GM19438 (cell line): ENCODE data around the gene CACFD1.

Experiments
- ATAC-seq: cut with Tn5 transposase; IDR thresholded peaks from one replicate; pipeline ENCODE4 v1.9.1; 2021; ENCODE audit warnings: low read depth; ENCODE audit not compliant: unreplicated experiment

CACFD1 gene

DNA sequence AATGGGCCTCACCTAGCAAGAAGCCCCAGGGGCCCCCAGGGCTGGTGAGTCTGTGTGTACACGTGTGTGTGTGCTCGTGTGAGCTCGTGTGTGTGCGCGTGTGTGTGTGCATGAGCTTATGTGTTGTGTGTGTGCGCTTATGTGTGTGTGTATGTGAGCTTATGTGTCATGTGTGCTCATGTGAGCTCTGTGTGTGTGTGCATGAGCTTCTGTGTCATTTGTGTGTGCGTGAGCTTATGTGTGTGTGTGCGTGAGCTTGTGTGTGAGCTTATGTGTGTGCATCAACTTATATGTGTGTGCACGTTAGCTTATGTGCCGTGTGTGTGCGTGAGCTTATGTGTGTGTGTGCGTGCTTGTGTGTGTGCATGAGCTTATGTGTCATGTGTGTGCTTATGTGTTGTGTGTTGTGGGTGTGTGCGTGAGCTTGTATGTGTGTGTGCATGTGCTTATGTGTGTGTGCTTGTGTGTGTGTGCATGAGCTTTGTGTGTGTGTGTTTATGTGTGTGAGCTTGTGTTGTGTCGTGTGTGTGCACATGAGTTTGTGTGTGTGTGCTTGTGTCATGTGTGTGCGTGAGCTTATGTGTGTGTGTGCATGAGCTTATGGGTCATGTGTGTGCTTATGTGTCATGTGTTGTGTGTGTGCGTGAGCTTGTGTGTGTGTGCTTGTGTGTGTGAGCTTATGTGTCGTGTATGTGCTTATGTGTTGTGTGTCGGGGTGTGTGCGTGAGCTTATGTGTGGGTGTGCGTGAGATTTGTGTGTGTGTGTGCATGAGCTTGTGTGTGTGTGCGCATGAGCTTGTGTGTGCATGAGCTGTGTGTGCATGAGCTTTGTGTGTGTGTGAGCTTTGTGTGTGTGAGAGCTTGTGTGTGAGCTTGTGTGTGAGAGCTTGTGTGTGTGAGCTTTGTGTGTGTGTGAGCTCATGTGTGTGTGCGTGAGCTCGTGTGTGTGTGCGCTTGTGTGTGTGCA, 35.8 kb downstream of the CACFD1 start:
- no peak for ATAC-seq

DNA sequence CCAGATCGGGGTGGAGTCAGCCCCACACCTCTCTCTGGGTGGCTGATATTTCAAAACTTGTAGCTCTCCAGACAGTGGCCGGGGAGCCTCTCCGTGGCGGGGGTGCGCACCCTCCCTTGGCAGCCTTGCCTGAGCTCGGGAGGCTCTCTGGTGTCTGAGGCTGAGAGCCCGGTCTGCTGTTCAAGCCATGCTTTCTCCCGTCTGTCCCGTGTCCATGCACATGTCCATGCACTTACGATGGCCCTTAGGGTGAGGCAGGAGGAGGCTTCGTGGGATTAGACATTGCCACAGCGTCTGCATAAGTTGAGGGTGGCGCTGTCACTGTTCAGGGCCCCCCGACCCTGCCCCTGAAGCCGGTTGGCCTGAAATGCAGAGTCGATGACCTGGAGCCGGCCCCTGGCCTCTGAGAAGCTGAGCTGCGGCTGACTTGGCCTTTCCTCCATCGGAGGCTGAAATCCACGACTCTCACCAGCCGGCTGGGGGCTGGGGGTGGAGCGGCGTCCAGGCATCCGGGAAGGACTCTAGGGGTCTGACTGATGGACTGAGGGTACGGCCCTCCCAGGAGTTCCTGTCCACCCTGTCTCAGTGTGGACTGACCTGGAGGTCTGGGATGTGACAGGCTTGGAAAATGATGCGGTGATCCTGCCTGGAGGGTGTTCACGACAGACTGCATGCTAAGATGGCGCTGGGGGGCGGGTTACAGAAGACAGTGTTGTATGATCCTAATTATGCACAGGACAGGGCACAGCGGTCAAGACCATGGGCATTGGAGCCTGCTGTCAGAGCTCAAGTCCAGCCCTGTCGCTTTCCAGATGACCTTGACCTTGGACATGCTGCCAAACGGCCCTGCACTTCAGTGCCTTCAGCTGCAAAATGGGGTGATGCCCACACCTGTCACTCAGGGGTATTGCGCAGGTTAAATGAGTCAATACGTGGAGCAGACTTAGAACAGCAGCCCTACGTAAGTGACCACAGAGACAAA, 37.4 kb downstream of the CACFD1 start:
- ATAC-seq: no peak

DNA sequence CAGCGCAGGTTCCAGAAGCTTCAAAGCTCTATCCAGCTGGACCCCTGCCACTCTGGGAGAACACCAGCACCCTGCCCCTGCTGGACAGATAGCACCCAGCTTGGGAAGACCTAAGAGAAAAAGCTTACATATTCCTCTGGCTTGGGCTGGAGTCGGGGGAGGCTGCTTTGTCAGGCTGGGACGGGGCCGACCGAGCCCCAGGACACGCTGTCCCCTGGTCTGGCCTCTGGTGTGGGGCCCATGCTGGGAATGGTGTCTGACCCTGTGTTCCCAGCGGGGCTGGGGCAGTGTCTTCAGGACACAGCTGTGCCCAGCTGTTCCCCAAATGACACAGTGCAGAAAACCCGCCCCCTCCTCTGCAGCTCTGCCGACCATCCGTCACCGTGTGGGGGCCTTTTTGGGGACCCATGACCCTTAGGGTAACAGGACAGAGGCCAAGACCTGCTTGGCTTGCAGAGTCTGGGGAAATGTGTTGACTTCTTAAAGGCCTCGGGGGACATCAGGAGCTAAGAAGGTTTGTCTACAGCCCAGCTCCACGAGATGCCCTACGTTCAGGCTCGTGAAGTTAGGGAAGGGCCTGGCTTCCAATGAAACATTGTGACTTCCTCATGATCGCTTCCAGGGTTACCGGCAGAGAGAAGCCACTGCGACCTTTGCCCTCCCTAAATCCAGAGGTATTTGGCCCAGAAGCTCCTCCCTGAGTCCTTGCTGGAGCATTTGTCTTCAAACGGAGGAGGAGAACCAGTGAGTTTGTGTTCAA, 39.5 kb downstream of the CACFD1 start:
- no peak for ATAC-seq

DNA sequence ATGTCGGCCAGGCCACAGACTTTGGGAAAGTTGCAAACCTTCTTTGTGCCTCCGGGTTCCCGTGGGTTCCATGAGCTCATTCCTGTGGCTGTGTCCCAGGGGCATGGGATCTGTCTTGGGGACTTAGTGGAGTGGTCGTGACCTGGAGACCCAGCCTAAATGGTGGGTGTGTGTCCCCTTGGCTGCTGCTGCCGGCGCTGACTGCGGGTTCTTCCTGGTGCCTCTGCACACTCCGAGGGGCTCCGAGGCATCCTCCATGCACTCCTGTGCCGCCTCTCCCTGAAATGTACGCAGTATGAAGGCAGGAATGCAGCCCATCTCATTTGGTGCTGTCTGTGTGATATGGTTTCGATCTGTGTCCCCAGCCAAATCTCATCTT, 40.1 kb downstream of the CACFD1 start:
- ATAC-seq: no peak

DNA sequence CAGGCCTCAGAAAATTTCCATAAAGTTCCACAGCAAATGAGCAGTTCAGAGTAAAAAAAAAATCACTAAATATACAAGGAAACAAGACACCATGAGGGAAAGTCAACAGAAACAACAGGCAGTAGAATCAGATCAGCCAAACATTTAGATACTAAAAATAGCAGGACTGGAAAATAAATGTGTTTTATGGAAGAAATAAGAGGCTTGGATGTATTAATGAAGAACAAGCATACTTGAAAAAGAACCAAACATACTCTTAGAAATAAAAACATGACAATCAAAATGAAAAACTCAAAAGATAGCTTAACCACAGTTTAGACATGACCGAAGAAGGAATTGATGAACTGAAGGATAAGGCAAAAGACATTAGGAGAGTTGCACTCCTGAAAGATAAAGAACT, 42.3 kb downstream of the CACFD1 start:
- ATAC-seq: no peak

DNA sequence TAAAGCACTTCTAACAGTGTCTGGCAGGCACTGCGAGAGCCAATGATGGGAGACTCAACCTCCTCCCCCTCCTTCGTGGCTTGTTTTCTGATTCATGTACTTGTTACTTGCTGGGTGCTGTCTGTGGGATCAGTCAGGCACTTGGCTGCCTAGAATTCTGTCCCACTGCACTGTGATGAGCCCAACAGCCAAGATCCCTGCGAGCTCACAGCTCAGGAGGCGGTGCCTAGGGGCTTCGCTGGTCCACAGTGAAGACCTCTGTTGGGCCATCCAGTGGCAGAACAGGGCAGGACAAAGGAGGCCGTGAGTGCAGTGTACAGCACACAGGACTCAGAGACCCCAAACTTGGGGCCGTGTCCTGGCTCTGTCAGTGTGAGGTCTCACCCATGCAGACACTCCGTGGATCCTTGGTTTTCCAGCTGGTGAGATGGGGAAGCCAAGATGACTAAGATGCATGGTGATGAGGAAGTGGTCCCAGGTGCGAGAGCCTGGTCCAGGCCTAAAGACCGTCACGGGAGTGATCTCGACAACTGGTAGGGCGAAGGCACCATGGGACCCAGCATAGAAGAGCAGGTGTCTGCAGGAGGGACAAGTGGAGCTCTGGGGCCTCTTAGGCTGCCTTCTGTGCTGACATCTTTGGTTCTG, 45.5 kb downstream of the CACFD1 start:
- no peak for ATAC-seq

DNA sequence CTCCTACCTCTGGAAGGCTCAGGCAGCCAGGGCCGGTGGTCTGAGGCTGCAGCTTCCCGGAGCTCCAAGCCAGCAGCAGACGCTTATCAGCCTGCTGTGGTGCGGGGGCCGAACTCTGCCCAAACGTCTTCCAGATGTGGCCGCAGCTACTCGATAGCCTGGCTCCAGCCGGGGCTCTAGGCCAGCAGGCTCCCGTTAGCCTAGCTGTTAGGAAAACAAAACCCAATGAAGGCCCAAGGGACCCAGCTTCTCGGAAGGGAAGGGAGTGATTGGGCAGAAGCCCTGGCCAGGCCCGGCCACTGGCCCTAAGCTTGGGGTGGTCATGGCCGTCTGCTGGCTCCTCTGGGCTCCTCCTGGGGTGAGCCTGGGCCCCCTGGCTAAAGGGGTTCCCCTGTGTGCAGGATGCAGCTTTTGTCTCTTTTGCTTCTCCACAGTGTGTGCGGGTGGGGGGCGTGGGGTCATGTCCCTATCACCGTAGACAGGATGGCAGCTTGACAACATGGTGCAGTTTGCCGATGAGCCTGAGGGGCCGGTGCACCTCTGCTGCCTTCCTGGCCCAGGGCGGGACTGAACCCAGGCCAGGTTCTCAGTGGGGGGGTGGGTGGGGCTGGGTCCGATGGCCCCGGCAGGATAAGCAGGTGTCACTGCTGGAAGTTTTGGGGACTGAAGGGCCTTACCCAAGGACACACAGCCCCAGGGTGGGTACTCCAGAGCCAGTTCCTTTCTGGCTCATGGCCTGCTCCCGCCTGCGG, 46.3 kb downstream of the CACFD1 start:
- no peak for ATAC-seq

DNA sequence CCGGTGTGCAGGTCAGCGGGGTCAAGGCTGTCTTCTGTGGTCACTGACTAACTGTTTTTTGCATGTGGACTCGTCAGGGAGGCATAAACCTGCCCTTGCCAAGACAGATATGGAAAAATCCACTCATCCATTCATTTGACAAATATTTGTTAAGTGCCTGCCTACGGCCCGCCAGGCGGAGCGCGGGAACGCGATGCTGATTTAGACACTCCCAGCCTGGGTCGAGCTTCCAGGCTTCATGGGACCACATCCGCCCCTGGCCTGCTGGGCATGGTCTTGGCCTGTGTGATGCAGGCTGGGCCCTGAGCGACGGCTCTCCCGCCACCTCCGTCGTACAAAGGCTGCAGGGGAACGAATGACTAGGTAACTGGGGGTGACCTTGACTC, 46.9 kb downstream of the CACFD1 start:
- ATAC-seq: no peak

DNA sequence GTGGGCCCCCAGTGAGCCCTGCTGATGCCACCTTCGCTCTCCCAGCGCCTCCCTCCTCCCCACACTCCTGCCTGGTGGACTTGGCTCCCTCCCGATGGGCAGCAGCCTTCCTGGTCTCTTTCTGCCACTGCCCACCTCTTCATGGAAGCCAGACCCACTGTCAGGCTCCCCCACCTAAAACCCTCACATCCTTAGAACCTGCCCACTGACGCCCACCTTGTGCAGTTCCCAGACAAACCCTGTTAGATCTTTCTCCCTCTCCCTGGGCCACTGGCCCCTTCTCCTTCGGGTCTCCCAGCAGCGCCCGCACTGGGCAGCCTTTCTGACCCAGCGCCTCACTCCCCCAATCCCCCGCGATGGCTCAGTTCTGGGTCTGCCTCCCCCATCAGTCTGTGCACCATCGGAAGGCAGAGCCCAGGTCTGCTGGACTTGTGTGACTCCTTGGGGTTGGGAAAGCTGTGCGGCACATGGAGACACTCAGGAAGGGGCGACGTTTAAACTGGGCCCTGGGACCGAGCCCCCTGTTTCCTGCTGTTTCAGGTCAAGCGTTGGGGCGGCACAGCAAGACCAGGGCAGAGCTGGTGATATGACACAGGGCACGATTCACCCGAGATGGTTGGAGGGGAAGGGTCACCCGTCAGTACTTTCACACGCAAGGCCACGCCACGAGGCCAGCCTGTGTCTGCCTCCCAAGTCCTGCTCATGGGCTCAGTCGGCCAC, 47.6 kb downstream of the CACFD1 start:
- ATAC-seq: no peak

DNA sequence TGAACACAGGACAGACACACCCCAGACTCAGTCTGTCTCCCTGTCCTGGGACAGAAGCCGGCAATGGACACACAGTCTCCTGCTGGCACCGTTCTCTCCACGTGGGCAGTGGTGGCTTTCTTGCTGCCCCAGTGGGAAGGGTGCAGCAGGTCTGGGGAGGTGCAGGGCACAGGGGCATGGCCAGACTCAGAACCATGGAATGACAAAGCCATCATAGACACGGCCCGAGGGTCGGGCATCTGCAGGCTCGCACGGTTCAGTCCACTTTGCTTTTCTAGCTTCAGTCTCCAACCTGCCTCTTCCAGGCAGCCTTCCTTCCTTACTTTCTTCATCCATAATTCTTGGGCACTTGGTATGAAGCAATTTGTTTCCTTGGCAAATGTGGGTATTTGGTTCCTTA, 48.3 kb downstream of the CACFD1 start:
- no peak for ATAC-seq

DNA sequence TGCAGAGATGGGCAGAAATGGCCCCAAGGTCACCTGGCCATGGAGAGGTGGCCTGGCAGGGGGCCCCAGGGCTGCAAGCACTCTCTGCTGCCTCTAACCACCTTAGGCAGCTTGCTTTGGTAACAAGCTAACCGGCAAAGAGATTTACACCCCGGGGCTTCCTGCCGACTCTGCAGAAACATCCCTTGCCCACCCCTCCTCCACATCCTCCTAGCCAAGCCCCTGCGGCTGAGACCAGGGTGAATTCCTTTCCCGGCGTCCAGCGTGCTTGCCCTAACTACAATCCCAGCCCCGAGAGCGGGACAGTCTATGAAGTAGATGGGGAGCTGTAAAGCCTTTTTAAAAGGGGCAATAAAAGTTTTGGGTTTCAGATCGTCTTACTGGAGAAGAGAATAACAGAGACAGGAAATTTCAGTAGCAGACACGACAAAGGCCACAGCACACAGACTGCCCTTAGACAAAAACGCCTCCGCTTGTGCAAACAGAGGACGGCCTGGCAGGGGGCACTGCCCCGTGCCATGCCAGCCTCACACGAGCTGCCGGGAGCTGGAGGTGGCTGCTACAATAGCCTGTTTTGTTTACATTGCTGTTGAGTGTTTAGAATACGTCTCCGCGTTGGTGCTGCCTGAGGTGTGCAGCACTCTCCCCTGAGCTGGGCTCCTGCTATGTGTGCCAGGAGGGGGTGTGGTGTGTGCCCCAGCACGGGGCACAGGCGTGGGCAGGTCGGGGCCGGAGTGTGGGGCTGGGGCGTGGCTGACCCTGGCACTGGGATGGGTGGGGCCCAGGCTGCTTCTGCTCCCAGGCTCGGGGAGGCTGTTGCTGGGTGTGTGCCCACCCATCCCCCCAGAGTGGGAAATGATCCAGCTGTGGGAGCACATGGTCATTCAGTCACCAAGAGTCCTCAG, 49.7 kb downstream of the CACFD1 start:
- no peak for ATAC-seq

DNA sequence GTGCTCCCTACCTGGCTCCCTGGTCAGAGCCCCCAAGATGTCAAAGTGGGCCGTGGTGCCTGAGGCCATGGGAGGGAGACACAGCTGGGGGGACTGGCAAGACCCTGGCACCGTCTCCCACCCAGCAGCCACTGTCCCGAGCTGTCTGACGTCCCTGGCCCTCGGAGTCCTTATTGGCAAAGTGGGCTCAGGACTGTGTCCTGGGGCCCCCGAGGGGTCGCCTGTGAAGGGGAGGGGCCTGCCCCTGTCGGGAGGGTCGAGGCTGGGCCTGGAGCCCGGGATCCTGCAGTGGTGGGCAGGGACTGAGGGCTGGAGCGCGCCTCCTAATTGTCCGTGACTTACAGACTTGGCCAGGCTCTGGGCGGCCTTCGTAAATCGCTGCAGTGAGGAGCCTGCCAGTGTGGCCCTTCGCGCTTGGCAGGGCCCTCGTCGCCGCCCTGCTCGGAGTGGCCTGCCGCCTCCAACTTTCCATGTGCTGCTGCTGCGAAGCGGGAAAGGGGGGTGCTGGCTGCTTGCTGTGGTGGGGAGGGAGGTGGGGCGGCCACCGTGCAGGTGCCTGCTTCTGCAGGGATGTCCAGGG, 51.2 kb downstream of the CACFD1 start:
- no peak for ATAC-seq

DNA sequence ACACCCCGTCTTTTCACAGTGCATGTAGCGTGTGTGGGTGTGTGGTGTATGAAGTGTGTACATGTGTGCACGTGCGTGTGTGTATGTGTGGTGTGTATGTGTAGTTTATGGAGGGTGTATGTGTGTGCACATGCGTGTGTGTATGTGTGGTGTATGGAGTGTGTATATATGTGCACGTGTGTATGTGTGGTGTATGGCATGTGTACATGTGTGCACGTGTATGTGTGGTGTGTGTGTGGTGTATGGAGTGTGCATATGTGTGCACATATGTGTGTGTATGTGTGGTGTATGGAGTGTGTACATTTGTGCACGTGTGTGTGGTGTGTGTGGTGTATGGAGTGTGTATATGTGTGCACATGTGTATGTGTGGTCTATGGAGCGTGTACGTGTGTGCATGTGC, 51.8 kb downstream of the CACFD1 start:
- no peak for ATAC-seq

DNA sequence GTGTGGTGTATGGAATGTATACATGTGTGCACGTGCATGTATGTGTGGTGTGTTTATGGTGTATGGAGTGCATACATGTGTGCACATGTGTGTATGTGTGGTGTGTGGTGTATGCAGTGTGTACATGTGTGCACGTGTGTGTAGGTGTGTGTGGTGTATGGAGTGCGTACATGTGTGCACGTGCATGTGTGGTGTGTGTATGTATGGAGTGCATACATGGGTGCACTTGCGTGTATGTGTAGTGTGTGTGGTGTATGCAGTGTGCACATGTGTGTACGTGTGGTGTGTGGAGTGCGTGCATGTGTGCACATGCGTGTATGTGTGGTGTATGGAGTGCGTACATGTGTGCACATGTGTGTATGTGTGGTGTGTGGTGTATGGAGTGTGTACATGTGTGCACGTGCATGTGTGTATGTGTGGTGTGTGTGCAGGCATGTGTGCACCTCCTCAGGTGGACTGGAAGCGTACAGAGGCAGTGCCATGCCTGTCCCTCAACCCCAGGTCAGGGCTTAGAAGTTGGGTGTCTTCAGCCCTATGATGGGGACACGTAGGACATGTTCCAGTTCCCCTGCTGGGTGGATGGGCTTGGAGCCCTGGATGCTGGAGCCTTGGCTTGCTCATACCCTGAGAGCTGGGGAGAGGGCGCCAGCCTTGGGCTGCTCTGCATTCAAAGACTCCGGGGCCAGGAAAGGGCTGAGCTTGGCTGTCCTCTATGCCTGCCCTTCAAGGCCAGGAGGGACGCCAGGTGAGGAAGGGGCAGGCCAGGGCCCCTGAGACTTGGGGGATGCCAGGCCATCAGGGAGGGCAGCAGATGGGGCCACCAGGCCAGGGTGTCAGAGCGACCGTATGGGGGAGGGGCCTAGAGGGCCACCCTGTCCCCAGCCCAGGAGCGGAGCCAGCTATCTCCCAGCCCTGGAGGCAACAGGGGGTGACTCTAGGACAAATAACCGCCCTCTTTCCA, 52.8 kb downstream of the CACFD1 start:
- ATAC-seq: no peak

DNA sequence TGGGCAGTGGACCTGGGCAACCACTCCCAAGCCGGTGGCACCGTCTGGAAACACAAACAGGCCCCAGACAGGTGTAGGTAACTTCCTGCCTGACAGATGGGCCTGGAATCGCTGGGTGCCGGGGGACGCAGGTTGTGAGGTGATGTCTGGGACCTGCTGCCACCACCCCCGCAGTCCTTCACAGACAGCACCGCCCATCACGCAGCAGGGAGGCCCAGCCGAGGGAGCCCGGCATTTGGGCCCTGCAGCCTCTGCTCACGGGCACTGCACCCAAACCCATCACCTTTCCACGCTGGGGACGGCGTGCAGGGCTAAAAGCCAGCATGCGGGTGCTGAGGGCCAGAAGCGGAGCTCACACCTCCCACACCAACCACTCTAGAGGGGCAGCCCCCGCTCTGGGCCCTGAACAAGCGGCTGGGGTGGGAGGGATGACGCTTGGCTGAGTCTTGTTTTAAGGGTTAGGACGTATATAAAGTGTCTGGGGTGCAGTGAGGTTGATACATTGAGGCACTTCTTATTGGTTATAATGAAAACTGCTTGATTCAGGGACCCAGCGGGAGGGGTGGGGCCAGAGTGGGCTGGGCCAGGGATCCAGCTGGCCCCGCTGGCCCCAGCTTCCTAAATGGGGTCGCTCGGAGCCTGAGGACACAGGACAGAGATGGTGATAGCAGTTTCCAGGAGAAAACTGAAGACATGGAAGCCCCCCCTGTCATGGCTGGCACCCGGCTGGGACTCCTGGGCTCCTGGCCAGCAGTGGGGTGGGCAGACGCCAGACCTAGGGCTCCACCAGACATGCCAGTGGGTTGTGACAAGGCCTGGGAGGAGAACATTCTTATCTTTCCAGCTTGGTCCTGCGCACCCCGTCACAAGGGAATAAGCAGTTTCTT, 53.7 kb downstream of the CACFD1 start:
- no peak for ATAC-seq
